GM18909 (cell line): Measurements from ENCODE around the gene PTF1A.

Source experiments
- ATAC-seq: cut with Tn5 transposase; IDR thresholded peaks from one replicate; pipeline ENCODE4 v1.9.1; 2021; ENCODE audit warnings: mild to moderate bottlenecking; ENCODE audit not compliant: unreplicated experiment, poor library complexity

The PTF1A gene

DNA sequence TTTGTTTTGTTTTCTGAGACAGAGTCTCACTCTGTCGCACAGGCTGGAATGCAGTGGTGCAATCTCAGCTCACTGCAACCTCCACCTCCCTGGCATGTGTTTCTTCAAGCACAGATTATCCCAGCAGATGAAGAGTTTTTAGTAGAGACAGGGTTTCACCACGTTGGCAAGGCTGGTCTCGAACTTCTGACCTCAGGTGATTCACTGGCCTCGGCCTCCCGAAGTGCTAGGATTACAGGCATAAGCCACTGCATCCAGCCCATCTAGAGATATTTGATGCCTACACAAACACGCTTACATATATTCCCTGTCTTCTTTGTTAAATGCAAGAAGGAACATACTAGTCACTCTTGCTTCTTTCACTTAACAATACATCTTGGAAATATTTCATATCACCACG, 5.9 kb upstream of the PTF1A start:
- no peak for ATAC-seq

DNA sequence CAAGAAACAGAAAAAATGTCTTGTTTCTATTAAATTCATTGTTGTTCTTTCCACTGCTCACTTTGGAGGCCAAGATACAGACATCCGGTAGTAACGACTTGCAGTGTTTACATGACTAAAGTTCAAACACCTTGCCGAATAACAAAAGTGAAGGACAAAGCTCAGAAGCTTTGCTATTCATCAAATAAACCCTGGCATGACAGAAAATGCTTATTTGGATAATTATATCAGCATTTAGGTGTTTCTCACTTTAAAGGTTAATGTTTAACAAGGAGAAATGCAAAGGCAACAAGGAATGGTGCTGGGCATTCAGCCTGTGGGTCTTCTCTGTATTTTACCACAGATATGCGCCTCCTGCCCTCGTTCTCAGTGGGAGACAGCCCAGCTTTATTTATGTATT, 5.4 kb upstream of the PTF1A start:
- ATAC-seq: no peak

DNA sequence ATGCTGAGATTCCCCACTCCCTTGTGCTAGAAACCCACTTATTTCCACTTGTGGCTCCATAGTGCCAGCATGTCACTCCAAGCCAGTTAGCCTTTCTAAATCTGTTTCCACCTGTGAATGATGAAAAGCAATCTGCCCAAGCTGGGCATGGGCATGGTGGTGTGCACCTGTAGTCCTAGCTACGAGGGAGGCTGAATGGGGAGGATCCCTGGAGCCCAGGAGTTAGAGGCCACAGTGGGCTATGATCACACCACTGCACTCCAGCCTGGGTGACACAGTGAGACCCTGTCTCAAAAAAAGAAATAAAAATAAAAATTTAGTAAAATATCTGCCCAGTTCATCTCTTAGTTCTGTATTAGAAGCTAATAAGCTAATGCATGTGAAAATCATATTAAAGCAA, 5.0 kb upstream of the PTF1A start:
- no peak for ATAC-seq

DNA sequence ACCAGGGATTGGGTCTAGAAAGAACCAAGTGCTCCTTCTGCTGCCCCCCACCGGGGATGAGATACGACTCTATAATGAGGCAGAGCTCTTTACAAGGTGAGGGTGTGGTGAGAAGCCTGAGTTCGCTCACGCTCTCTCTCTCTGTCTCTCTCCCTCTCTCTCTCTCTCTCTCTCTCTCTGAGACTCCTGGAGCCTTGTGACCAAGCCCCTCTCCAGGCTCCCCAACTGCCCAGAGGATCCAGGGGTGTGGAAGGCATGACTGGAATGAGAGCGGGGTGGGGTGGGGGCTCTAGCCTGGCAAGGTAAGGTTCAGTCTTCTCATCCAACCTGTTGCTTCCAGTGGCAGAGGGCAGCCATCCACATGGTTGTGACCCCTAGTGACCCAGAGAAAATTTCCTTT, 3.1 kb upstream of the PTF1A start:
- ATAC-seq: no peak

DNA sequence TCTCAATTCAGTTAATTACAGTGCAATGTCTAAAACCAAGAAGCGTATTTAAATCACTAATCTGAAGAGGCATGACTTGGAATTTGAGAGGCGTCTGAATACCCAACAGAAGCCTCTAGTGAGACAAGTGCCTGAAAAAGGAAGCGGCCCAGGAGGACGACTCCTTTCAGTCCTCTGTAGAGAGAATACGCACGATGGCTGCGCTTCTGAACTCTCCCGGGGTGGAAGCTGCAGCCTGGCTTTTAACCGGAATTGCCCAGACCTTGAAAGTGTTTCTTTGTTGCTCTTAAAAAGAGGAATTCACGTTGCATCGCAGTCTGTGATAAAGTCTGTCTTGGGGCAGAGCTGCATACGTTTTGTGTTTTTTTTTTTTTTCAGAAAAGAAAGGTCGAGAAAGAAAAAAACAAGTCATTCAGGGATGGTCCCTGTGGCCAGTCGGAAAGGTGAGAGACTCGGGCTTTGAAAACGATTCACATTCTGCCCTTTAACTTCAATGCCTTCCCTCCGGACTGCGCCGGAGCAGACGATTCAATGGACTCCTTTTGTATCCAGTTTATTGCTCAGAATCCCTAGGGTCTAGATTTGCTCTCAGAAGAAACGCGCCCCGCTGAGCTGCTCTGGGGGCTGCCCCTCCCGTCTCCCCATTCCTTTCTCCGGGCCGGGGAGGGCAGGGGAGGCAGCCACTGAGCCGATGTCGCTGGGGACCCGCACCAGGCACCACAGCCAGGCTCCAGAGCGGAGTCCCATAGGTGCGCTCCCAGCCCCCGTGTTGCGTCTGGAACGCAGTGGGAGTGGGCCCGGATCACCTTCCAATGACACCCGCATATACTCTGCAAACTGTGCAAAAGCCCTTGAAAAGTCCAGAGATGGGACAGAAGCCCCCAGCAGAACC, 994 bp upstream of the PTF1A start:
- ATAC-seq: no peak

- ATAC-seq: no peak
These were observed 761 bp downstream of the PTF1A start for GRCh38 chr10:23192712-23193434.

DNA sequence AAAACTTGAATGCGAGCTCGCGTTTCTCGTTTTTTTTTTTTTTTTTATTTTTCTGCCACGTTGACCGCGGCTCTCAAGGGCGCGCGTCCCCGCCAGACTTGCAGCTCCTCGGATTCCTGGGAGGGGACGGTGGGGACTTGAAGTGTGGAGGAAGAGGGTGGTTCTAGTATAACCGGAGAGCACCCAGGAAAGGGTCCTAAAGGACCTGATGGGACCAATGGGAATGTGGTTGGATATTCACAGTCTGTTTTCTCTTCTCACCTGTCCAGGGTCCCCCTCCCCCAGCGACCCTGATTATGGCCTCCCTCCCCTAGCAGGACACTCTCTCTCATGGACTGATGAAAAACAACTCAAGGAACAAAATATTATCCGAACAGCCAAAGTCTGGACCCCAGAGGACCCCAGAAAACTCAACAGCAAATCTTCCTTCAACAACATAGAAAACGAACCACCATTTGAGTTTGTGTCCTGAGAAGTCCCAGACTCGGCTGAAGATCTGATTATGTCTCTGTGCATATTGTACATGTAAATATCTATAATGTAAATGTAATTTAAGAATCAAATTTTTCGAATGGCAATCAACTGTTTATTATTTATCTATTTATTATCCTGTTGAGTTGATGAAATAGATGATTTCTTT, 1.4 kb downstream of the PTF1A start:
- no peak for ATAC-seq

DNA sequence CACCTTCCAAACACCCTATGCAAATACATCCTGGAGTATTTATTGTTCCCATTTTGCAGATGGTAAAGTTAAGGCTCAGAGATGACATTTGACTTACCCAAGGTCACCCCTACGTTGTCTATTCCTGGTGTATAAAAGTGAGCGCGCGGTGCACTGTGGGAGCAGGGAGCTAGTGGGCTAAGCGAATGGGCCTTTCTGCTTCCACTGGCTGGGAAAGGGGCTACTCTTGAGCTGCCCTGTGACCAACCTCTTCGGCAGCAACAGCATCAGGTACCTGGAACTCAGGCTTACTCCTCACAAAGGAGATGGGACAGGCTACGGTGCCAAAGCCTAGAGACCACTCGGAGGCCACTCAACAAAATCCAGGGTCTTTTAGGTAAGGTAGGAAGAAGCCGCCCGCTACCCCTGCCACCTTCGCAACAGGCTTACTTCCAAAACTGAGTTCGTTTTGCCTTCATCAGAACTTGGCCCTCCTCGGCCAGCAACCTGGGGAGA, 2.4 kb downstream of the PTF1A start:
- ATAC-seq: no peak

DNA sequence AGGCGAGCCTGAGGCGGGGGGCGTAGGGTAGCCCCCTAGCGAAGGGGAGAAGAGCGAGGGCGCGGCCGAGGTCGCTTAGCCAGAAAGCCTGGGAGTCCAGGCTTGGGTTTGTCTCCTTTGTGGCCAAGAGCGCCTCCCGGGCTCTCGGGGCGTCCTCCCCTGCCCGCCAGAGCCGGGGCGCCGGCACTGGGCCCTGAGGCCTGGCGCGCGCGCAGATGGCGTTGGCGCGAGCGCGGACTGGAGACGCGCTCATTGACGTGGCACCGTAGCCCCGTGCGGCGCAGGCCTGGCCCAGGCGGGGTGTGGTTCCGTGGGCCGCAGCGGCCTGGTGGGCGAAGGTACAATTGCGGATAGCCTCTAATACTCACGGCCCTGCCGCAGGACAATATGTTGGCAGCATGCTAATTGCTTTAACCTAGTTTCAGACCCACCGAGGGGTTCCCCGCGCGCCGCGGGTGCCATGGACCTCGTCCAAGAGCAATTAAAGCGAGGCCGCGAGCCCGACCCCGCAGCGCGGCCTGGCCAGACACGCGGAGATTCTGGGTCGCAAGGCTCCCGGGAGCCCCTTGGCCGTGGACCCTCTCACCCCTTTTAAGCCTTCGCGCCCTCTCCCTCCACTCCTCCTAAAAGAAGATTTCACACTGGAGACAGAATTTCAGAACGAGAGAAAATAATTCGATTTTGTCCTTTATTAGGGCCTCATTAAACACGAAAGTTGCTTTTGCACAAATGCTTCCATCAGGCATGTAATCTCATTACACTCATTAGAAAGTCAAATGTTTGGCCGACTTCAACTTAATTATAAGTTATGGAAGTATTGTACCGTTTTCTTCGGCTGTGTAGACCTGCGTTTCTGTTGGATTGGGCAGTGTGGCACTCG, 3.1 kb downstream of the PTF1A start:
- no peak for ATAC-seq

DNA sequence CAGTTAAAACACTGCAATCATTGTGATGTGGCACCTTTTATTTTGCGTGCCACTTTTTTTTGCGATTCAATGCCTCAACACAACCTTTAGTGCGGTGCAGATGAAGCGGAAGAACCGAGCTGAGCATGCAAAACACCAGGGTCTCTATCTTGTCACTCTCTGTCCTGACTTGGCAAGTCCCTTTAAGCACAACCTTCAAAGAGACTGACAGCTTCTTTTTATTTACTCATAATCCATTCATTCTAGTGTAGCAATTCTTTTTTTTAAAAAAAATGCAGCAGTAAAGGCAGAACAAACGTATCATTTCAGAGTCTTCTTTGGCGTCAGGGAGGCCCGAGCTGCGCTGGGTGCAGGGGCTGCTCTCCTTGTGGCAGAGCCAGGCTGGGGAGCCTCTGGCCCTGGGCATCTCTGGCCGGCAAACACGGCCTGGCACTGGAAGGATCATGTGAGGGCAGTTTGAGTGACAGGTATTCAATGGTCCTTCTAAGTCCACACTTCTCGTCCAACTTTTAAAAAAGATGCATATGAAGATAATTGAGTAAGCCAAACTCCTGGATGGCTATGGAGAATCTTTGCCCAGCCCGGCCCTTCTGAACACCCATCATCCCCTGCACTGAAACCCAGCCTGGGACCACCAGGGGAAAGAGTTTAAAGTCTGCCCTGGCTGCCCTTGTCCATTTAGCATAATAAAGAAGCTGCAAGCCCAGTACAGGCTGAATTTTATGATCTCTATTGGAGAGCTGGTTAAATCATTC, 3.9 kb downstream of the PTF1A start:
- no peak for ATAC-seq

DNA sequence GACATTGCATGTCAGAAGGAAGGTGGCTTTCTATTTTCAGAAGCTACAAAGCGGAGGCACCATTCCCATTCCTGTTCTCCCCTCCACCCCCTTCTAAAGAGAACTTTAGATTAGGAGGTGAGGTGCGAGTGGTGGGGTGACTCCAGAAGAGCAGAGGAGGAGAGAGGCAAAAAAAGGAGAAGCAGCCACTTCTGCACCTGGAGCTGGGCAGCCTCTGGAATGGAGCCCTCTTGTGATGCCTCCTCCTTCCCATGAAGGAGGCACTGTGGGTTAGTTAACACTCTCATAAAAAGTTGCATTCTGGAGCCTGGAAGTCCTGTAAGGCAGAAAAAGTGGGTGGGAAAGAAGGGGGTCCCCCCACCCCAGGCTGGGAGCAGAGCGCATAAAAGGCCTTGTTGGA, 4.8 kb downstream of the PTF1A start:
- ATAC-seq: no peak

- ATAC-seq: no peak
These were observed 5.3 kb downstream of the PTF1A start for GRCh38 chr10:23197416-23197861.

- ATAC-seq: no peak
These were observed 6.5 kb downstream of the PTF1A start for GRCh38 chr10:23198610-23198939.

- ATAC-seq: no peak
These were observed 7.0 kb downstream of the PTF1A start for GRCh38 chr10:23198940-23199767.

DNA sequence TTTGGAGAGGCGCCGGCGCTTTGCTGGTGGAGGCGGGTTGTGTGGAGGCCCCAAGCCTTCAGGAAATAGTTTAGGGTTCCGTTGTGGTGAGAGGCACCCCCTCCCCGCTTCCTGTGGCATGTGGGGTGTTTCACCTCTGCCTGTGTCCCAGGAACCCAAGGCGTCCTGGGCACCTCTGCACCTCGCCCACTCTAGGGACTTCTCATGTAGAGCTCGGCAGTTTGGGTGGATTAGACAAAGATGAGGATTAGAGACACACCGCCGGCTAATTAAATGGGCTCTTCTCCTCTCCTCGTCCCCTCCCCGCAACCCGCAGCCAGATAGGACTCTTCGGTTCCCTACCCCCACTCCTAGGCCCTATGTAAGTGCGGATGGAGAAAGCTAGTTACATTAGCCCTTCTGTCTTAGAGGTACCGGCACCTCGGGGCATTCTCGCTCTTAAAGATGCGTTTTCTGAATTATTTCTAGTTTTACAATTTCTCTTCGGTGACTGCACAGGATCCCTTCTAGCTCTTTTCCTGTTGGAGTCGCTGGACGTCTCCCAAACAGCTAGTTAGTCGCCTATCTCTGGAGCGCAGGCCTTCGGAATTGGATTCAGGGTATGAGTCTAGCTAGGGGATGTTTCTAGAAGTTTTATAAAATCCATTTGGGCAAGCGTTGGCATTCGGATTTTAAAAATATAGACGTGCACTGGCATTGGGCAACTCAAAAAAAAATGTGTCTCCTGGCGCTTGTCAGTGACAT, 7.8 kb downstream of the PTF1A start:
- no peak for ATAC-seq

DNA sequence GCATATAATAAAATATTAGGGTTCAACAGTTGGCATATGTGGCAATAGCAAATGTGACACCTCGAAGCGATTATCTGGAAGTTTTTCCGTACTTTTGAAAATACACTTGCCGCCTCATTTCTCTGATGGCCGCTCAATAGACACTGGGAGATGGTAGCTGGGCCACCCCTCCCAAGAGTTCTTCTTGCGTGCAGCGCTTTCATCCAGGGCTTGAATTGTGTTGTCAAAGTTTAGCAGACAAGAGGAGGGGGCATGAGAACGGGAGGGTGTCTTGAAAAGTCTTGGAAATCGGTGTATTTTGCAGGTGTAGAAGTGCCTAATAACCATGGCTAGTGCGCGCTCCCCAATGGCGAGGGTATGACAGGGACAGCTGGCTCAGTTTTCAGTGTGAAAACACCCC, 8.5 kb downstream of the PTF1A start:
- ATAC-seq: no peak

DNA sequence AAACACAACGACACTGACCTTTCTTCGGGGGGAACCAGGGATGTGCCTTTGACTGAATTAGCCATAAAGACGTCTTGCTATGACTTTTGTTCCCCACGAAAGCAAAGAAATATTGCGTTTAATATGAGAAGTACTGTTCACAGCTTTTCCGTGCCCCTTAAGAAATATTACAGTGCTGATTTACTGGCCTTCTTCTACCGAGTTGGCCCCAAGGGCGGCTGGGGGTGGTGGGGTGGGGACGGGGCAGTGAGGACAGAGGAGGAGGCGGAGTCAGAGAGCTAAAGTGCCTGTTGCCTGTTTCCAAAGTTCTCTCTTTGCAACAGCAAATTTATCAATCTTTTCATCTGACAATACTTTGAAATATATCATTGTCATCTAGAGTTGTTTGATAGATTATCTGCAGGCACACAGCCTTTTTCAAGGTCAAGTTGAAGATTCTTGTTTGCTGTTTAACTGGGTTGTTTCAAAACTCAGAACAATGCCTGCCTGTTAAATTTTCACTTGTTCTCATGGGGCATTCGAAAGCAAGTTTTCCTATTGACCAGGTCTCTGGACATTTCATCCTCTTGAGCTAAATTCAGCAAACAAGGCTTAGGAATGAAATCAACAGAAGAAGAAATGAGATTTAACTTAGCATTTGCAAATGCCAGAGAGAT, 9.0 kb downstream of the PTF1A start:
- no peak for ATAC-seq
